ENCODE measurements around the gene WNT5A.

The WNT5A gene

DNA sequence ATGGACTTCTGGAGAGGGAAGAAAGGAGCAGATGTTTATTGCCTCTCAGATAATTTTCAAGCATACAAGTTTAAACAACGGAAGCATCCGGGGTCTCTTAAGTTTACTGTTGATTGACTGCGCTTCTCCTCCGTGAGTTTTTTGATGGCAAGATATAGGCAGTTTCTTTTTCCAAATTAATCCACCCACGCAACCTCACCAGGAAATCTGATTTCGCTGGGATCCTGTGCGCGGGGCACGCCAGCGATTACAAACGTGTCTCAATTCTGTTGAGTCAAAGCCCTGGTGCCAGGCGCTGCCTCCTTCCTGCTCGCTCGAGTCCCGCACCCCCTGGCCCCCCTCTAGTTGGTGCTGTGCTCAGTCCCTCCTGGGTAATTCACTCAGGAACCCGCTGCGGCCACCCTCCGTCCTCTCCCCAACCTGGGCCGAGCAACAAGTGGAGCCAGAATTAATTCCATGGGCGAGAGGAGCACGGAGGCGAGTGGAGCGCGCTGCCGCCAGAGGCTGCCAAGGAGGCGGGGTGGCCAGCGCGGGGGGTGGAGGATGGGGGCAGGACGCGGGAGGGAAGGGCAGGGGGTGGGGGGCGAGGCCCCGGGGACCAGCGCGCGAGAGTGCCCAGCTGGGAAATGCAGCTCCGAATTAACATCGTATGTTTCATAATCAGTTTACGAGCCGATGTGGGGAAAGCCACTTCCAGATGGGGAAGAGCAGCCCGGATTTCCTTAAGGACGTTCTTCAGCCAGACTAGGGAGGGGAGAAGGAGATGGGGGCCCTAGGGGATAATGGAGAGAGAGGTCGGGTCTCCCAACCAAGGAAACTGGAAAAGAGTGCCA is 6.0 kb downstream of the WNT5A start:
- no peak for DNase-seq

DNA sequence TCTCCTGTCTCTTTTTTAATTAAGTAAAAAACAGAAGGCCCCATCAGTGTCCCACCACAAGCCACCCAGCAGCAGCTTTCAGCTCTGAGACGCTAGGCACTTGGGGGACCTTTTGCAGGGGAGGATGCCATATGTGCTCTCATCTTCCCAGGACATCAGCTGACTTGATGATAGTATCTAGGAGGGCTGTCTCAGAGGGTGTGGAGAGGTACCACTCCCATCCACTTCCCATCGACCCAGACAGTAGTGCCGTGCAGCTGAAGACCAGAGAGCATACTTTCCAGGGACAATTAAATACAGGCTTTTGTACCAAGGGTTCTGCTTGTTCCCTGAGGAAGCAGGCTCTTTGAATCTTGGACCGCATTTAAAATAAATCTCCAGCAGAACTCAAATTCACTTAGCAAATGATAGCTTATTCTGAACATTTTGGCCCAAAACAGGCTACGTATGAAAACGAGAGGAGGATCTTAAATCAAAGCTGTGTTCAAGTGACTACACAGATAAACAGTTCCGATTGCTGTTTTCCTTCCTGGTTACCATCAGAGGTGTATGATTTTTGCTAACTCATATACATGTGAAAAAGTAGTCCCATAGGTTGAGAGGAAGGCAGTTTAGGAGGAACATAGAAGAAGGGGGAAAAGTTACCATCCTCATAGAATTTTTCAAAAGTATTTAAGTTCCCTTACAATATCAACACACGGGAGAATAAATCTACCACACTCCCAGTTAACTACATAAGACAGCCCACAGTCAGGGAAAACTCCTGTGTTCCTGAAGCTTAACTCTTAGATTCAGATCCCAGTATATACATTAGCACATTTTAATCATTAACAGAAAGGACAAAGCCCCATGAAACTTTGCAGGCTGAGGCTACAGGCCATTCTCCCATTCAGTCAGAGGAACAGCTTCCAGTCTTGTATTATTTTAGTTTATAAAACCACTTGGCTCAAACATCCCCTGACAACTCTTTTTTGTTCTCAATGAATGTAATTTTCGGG is 9.5 kb downstream of the WNT5A start:
- no peak for DNase-seq

DNA sequence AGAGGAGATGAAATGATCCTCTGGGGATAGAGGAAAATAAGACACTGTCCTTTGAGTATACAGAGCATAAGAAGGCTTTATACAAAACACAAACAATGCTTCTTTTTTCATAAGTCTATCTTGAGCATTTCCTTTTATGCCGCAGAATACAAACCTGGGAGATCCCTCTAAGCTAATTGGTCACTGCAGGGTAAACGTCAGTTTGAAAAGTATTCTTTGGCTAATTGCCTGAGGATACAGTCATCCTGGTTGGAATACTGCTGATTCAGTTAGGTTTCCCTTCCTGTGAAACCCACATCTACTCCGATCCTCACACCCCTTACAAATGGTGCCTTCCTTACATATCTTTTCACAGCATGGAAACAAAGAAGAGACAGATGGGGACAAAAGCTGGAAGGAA is 10.6 kb downstream of the WNT5A start:
- DNase-seq = no peak

DNA sequence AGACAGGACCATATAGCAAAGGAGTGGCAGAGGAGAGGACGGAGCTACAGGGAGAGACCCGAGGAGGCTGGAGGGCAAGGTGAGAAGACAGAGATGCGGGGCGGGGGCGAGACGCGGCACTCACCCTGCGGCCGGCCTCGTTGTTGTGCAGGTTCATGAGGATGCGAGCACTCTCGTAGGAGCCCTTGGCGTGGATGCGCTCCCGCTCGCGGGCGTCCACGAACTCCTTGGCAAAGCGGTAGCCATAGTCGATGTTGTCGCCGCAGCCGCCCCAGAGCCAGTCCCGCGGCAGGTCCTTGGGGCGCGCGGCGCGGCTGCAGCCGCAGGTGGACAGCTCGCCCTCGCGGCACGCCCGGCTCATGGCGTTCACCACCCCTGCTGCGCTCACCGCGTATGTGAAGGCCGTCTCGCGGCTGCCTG is 12.9 kb downstream of the WNT5A start:
- DNase-seq = no peak

DNA sequence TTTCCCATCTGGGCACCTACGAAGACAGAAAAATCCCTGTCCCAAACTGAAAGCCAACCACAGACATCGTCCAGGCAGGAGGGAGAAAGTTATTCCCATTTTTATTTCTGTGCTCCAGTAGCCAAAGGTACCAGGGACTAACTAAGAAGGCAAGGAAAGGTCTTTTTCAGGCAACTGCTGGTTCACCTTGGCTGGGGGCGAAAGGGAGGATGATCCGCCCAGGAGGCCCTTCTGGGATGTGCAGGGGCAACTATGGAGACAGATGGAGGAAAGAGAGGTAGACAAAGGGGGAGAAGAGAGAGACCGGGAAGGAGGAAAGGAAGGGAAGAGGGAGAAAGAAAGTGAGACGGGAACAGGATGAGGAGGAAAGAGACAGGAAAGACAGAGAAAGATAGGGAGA is 13.3 kb downstream of the WNT5A start:
- no peak for DNase-seq

DNA sequence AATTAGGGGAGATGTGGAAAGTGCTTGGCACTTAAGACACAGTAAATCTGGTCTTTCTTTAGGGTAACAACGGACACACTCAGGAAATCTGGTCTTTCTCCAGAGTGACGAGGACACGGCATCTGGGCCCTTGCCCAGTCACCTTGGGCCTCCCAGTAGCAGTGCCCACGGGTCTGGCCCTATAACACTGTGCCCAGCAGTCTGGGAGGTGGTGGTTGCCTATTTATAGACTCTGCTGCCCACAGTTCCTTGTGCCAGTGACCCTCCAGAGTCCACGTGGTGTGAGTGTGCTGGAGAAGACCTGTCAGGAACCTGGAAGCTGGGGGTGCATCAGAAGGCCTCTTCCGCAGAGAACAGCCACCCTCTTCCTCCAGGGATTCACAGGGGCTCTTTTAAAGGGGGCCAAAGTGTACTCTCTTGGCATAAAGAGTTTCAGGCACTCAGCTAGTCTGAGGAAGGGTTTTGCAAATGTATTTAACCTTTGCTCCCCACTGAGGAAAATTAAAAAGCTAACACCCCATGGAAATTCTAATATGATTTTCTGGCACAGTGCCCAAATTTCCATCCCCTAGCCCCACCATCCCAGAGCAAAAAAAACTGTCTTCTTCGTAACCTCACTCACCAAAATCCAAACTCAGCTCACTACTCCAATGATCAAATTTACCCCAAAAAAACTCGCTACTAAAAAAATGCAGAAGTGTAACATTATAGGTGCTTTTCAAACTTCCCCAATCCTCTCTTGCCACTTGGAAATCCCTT is 15.4 kb downstream of the WNT5A start:
- DNase-seq = no peak

DNA sequence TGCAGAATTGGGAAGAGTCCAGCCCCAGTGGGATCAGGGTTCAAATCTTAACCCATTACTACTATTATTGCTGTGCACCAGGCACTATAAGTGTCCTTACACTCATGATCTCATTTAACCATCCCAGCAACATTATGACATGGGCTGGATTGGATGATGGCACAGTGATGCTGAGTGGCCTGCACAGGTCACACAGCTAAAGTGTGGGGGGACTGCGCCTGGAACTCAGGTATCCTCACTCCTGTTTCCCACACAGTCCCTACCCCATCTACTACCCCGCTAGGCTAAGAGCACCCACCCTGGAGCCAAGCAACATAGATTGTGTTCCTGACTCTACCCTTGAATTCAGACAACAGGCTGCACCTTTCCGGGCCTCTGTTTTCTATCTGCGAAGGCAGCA is 16.0 kb downstream of the WNT5A start:
- DNase-seq = no peak

DNA sequence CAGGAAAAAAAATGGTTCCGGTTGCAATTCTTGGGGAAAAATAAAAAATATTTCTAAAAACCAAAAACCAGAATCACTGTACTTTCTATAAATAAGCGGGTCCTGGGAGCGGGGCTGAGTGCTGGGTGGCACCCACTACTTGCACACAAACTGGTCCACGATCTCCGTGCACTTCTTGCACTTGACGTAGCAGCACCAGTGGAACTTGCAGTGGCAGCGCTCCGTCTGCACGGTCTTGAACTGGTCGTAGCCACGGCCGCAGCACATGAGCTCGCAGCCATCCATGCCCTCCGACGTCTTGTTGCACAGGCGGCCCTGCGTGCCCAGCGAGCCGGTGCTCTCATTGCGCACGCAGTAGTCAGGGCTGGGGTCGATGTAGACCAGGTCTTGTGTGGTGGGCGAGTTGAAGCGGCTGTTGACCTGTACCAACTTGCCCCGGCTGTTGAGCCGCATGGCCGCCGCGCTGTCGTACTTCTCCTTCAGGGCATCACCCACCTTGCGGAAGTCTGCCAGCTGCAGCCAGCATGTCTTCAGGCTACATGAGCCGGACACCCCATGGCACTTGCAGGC is 17.1 kb downstream of the WNT5A start:
- no peak for DNase-seq

DNA sequence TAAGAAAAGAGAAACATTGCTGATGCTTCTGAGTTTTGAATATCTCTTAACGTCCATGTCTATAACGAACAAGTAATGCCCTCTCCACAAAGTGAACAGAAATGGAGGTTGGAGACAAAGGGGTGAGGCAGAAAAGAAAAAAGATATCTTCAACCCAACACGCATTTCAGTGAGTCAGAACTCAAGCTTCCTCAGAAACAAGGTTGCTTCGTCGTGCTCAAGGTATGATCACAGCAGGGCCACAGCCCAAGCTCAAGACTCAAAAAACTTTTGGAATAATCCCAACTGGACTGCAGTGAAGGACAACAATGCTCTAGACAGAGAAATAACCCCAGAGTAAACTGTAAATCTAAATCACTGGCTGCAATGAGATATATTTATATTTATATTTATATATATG is 18.9 kb downstream of the WNT5A start:
- no peak for DNase-seq

DNA sequence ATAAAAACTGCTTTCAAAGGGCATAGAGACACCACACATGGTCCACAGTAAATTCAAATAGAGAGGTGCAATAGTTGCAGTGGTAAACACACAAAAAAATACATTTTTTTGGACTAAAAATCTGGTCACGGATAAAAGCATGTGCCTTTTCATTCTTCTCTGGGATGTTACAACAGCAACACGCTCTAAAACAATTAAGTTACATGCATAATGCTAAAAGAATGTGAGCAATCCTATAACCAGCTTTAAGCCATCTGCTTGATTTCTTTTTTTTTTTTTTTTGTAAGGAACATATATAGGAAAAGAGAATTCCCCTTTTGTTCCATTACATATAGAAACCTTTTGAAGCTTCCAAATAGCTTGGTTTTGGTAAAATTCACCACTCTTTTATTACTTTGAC is 20.0 kb downstream of the WNT5A start:
- no peak for DNase-seq

DNA sequence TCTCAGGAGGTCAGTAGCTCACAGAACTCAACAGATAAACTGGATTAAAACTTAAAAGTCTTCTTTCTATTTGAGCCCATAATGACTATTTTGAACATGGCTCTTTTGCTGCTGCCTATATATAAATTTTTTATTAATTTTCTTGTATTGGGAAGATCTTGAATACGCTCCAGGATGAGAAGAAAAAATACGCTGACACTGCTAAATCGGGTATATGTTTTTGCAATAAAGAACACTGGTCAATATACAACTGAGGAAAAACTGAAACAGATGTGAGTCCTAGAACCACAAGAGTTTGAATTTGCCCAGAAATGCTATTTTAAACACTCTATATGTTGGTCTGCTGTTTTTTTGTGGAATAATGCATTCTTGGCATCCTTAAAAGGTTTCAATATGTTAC is 20.6 kb downstream of the WNT5A start:
- DNase-seq = no peak

DNA sequence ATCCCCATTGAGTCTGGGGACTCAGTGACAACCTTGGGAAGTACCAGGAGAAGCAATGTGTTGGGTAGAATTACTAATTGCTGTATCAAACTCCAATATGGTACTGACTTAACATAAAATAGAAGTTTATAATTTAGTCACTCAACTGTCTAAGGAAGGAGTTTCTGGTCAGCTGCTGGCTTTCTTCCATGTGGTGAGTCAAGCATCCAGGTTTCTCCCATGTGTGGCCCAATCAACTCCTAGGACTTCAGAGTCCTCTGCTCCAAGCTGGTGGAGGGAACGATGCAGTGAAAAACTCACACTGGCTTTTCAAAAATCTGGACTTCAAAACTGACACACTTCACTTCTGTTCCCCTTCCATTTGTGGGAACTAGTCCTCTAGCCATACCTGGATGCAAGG is 25.2 kb downstream of the WNT5A start:
- no peak for DNase-seq

DNA sequence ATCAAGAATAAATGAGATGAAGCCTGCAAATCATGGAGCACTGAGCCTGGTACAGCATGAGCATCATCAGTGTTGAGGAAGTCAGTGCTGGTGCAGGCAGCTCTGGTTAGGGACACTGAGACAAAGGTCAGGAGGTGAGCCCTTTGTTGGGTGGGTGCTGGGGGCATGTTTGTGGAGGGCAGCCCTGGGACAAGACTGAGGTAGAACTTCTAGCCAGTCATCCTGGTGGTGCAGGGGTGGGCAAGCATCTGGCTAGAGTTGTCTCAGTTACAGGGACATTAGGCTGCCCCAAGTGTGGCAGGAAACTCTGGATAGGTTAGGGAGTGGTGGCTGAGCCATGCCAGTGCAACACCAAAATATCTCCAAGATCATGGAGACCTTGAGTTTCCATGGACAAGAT is 27.3 kb downstream of the WNT5A start:
- DNase-seq = no peak

DNA sequence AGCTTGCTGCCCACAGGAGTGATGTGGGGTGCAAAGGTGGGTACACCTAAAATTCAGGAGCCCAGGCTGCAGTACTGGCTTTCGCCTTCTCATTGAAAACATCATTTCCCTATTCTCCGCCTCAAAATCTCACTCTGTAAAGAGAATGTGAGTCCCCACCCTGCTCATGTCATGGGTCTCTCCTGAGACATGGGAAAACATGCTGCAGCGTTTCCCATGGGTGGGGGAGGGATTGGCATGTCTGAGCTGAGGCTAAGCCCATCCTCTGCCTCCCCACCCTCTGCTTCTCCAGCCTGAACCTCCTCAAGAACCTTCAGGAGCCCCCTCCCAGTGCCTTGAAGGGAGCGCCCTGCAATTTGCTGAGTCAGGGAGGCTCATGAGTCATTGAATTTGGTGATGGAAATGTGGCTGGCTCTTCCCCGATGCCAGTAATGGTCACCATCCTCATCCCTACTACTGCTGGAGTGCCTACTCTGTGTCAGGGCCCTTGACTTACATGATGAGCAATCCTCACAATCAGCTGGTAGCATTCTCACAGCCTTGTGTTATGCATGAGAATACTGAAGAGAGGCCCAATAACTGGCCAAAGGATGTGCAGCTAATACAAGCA is 28.8 kb downstream of the WNT5A start:
- no peak for DNase-seq

DNA sequence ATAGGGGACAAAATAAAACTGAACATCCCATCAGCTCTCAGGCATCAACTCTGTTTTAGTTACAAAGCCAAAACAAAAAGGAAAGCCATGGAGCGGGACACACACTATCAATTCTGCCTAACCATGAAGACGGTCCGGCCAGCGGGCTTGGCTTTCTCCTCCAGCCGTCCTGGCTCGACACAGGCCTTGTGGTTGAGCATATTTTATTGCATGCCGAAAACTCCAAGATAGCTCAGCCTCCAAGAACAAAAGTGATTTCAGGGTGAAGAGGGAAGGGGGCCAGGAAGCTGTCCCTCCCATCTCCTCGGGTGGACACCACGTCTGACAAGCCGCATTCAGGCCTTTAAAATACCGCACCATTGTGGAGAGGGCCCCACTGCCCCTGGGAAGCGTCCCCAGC is 31.2 kb downstream of the WNT5A start:
- DNase-seq = no peak

DNA sequence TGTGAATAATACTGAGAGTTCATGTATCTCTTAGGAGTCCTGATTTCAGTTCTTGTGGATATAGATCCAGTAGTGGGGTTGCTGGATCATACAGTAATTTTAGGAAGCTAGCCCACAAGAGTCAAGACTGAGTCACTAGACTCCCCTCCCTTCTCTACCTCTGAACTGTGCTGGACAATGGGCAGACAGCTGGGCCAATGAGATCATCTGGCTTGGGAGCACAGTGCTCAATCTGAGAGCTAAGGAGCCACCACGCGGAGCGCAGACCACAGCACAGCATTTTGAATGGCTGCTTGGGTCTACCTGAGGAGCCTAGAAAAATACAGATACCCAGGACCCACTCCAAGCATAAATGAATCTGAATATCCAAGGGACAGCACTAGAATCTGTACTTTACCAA is 32.5 kb downstream of the WNT5A start:
- DNase-seq = no peak

DNA sequence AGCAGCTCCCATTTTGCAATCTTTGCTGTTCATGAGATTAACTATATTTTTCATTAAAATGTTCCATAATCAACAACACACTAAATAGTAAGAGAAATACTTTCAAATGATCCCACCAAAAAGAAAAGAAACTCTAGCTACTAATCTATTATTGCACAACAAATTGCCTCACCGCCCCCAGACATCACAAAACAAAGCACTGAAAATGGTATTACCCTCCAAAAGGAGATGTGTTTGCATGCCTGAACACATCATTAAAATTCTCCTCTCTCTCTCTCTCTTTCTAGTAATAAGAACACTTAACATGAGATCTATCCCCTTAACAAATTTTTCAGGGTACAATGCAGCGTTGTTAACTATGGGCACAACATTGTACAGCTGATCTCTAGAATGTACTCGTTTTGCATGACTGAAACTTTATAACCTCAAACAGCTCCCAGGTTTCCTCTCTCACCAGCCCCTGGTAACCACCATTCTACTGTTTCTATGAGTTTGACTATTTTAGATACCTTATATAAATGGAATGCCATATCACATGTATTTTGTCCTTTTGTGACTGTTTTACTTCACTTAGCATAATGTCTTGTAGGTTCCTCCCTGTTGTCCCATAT is 33.1 kb downstream of the WNT5A start:
- no peak for DNase-seq

DNA sequence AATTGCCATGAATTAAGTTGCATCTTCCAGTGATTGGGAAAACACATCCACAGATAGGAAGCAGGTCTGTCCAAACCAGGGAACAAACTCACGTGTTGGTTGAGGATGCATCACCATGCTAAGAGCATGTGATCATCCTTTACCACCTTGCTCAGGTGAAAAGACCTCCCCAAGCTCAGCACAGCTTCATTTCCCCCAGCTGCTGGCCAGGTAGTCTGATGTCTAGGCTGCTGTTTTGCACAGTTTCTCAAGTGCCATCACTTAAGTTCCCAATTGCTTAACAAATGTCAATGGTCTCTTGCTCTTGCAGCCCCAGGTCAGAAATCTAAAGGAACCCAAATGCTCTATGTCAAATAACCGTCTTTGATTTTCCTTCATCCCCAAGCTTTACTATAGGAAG is 34.2 kb downstream of the WNT5A start:
- DNase-seq = no peak

DNA sequence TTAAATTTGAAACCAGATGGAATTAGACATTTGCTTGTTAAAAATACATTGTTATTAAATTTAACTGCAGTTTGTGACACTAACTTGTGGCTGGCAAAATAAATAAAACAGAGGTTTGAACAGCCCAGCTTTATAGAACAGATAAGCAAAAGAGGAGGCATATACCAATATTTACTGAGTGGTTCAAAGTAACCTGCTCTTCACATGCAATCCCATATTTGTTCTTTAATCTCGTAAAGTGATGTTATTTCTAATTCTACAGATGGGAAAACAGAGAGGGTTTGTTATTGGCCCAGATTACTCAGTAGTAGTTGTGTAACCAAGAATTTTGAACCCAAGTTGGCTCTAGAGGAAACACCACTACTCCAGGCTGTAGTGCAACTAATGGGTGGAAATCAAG is 37.6 kb downstream of the WNT5A start:
- no peak for DNase-seq

DNA sequence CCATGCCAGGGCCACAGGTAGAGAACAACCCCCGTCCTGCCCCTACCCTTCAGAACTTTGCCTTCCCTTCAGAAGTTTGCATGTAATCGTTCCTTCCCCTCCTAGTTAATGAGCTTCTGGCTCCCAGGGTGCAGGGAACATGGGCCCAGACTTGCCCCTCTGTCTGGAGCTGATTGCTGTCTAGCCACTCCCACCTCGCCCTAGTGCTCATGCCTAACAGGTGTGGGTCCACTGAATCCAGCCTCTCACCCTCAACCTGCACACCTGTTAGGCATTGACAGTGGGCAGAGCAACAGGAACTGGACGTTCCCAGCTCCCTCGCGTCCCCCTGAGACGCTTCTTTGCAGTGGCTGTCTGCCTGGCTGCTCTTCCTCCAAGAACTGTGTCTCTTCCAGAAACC is 40.3 kb downstream of the WNT5A start:
- DNase-seq = no peak

DNA sequence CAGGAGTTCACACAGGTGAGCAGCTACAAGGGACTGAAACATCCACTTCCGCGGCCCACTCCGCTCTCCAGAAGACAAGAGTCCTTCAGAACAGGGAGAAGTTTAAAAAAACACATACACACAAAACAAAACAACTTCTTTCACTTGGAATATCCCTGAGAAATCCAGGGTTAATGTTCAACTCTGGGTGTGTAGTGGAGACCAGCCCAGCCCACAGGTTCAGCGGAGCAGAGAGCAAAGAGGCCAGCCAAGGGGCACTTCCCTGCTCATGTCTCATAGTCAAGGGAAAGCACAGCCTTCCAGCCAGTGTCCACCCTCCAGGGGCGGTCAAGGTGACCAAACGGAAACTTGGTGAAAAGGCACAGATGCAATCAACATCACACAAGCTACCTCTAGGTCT is 41.6 kb downstream of the WNT5A start:
- DNase-seq = no peak

DNA sequence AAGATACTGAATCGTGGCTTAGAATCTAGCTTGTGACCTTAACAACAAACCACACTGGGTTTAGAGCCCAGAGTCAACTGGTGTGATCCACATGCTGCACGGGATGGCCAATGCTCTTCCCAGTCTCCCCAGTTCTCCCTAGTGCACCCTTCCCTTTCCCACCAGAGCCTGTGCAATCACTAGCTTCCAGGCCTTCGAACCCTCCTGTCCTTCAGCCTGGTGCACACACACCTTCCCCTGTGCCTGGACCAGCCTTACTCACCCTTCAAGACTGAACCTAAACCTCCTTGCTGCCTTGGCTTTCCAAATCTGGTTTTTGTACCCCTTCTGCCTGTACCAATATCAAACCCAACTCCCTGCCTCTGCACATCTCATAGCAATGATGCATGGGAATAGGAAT is 43.8 kb downstream of the WNT5A start:
- no peak for DNase-seq

All from activated CD8-positive, alpha-beta memory T cell treated with anti-CD3 and anti-CD28 coated beads for 24 hours (primary cell).